ENCODE data around the gene PTGER4.

- no peak for TF ChIP-seq CTCF (IDR thresholded peaks at IDR 0.05)
- TF ChIP-seq ZFX (IDR thresholded peaks at IDR 0.05; ENCODE audit: borderline replicate concordance): no peak
These were observed 28.5 kb upstream of the PTGER4 start for GRCh38 chr5:40651201-40651600.

All from 22Rv1 (cell line).